ENCODE data around the gene TMEM272. TPM values are rescaled to one million over a fixed set of nuclear protein-coding genes. Genes with fewer than 3 reads are reported as not detected.
A peak's percentile ranks its signal among the peaks of the same experiment; 100 is the strongest.

The TMEM272 gene
- total and polyA plus RNA-seq, 12 donors: 0.03 to 0.17 (median 0.05) TPM; not detected in 9

GRCh38 chr13:51805313-51805712, 39.7 kb downstream of the TMEM272 start:
- Histone ChIP-seq H3K27me3 (no peaks in the 10 kb centered on the region), H3K4me1 (replicated peaks in 1 of 2) (peaks cover 18 to 31% of the 10 kb centered on the region in 2 donors), H3K4me3 (no peak overlapping the region), H3K9me3 (replicated peaks in 1 of 3) (no peaks in the 10 kb centered on the region), H3K36me3 (replicated peaks in 1 of 2) (no peaks in the 10 kb centered on the region), H3K27ac (peak overlapping the region in 3 of 5 donors; percentile 96 to 99 (median 99))
- no peak for DNase-seq
- no peak for TF ChIP-seq POLR2A (IDR thresholded peaks at IDR 0.05)
- TF ChIP-seq CTCF (IDR thresholded peaks at IDR 0.05): no peak
- 88 to 94% (median 92%) methylated on average over 4 of the region's 4 CpGs for WGBS, 4 donors
- intact Hi-C loops (cut with DNase I): no loop called here

GRCh38 chr13:51804295-51805172, 40.4 kb downstream of the TMEM272 start:
- intact Hi-C loops (cut with DNase I): no loop called here
- peak overlapping the region; percentile 86 to 99 (median 96) for H3K27ac ChIP-seq
- peak overlapping the region; percentile 46 to 83 (median 67) for H3K4me3 ChIP-seq
- no peak for TF ChIP-seq POLR2A (IDR thresholded peaks at IDR 0.05)
- TF ChIP-seq CTCF (IDR thresholded peaks at IDR 0.05): peak in 1 of 6 experiments; percentile 2
- WGBS, 4 donors: 27 to 37% (median 30%) methylated on average over 23 to 31 of the region's 31 CpGs
- H3K9me3 ChIP-seq (replicated peaks in 1 of 3): no peaks in the 10 kb centered on the region
- no peaks in the 10 kb centered on the region for H3K27me3 ChIP-seq
- no peaks in the 10 kb centered on the region for H3K36me3 ChIP-seq (replicated peaks in 1 of 2)
- H3K4me1 ChIP-seq (replicated peaks in 1 of 2): peaks cover 18 to 31% of the 10 kb centered on the region in 2 donors
- DNase-seq: peak in 4 of 7 donors; percentile 38 to 75 (median 50)

- DNase-seq: peak; percentile 84 to 96 (median 91)
- Histone ChIP-seq H3K9me3 (replicated peaks in 1 of 3) (no peaks in the 10 kb centered on the region), H3K36me3 (replicated peaks in 1 of 2) (no peaks in the 10 kb centered on the region), H3K27ac (peak within 1 kb of the TSS; percentile 86 to 99 (median 96)), H3K27me3 (no peaks in the 10 kb centered on the region), H3K4me1 (replicated peaks in 1 of 2) (peaks cover 18 to 31% of the 10 kb centered on the region in 2 donors), H3K4me3 (peak within 1 kb of the TSS; percentile 46 to 83 (median 67))
- TF ChIP-seq POLR2A (IDR thresholded peaks at IDR 0.05): peak; percentile 87 to 94
- TF ChIP-seq CTCF (IDR thresholded peaks at IDR 0.05): peak in 3 of 6 experiments; percentile 19 to 32 (median 20)
- WGBS, 4 donors: 1 to 4% (median 1%) methylated on average over 8 to 91 of the region's 91 CpGs
- intact Hi-C loops (cut with DNase I): no loop called here
Measured at GRCh38 chr13:51803422-51804294, 41.3 kb downstream of the TMEM272 start, which contains the start of gene DHRS12. TSS of gene DHRS12 (minus strand) at chr13:51804163. CDS start at chr13:51799659, 4,504 bp downstream.
